Measurements from ENCODE around the gene HAL.

DNA sequence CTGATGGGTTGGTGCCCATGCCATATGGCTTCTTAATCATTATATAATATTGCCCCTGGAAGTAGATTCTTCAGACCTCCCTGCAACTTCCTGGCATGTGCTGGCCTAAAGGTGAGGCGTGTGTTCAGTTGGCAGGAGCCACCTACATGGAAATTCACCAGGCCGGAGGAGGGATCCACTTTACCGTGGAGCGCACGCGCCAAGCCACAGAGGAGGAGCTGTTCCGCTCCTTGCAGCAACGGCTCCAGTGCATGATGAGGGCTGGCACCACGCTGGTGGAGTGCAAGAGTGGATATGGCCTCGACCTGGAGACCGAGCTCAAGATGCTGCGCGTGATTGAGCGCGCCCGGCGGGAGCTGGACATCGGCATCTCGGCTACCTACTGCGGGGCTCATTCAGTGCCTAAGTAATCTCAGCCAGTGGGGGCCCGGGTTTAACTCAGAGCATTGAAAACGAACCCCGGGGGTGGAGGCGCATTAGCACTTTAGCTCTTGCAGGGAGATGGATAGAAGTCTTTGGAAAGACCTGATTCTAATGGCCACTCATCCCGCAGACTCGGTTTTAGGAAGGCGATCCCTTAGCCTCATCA is 39.5 kb downstream of the HAL start:
- TF ChIP-seq, protein P1, sequence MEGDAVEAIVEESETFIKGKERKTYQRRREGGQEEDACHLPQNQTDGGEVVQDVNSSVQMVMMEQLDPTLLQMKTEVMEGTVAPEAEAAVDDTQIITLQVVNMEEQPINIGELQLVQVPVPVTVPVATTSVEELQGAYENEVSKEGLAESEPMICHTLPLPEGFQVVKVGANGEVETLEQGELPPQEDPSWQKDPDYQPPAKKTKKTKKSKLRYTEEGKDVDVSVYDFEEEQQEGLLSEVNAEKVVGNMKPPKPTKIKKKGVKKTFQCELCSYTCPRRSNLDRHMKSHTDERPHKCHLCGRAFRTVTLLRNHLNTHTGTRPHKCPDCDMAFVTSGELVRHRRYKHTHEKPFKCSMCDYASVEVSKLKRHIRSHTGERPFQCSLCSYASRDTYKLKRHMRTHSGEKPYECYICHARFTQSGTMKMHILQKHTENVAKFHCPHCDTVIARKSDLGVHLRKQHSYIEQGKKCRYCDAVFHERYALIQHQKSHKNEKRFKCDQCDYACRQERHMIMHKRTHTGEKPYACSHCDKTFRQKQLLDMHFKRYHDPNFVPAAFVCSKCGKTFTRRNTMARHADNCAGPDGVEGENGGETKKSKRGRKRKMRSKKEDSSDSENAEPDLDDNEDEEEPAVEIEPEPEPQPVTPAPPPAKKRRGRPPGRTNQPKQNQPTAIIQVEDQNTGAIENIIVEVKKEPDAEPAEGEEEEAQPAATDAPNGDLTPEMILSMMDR (IDR thresholded peaks at IDR 0.05; ENCODE audit: low read depth, low read length), result no peak
- TF ChIP-seq EZH2phosphoT487 (IDR thresholded peaks at IDR 0.05; ENCODE audit: low read depth), result no peak

Measured in OCI-LY3 (cell line).